UCSD-AML1 (cell line): ENCODE data around the gene TXNL4A.
A peak's percentile ranks its signal among the peaks of the same experiment; 100 is the strongest.
"Not testable (repeated sequence)": the region's sequence is repeated elsewhere in the genome, so short reads cannot be mapped to it uniquely, and the experiment has no call there.

ENCODE experiments used
- DNase-seq: peaks from one replicate; lab custom pipeline; 2025; ENCODE audit not compliant: unreplicated experiment; lab: John Stamatoyannopoulos, UW

The TXNL4A gene

DNA sequence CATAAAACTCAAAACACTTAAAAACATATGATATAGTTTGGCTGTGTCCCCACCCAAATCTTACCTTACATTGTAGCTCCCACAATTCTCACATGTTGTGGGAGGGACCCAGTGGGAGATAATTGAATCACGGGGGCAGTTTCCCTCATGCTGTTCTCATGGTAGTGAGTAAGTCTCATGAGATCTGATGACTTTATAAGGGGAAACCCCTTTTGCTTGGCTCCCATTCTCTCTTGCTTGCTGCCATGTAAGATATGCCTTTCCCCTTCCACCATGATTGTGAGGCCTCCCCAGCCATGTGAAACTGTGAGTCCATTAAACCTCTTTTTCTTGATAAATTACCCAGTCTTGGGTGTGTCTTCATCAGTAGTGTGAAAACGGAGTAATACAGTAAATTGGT lies 11.3 kb upstream of the TXNL4A start:
- DNase-seq: not testable (repeated sequence)

DNA sequence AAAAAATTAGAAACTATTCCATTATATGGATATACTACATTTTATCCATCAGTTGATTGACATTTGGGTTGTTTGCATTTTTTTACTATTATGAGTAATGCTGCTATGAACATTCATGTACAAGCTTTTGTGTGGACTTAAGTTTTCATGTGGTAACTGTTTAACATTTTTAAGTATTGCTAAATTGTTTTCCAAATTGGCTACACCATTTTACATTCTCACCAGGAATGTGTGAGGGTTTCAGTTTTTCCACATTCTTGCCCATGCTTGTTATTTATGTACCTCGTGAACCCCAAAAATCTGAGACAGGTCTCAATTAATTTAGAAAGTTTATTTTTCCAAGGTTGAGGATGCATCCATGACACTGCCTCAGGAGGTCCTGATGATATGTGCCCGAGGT lies 3.1 kb upstream of the TXNL4A start:
- DNase-seq: no peak

DNA sequence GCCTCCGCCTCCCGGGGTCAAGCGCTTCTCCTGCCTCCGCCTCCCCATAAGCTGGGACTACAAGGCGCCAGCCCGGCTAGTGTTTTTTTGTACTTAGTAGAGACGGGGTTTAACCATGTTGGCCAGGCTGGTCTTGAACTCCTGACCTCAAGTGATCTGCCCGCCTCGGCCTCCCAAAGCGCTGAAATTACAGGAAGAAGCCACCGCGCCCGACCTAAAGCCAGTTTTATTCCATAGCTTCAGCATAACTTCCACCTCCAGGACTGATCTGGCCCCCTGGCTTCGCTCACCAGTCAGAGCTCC lies 783 bp upstream of the TXNL4A start:
- no peak for DNase-seq

DNA sequence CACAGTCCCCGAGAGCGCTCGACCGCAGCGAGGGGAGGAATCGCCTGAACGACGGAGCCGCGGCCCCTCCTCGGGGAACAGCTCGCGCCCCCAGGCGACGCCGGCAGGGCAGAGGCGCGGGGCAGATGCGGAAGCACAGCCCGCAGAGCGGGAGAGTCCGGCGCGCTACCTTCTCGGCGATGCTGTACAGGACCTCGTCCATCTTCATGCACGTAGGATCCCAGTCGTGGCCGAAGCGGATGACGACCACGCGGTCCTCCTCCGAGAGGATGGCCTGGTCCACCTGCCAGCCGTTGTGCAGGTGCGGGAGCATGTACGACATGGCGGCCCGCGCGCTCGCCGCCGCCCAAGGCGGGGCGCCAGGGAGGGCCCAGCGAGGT lies 302 bp downstream of the TXNL4A start:
- DNase-seq: peak; percentile 80

DNA sequence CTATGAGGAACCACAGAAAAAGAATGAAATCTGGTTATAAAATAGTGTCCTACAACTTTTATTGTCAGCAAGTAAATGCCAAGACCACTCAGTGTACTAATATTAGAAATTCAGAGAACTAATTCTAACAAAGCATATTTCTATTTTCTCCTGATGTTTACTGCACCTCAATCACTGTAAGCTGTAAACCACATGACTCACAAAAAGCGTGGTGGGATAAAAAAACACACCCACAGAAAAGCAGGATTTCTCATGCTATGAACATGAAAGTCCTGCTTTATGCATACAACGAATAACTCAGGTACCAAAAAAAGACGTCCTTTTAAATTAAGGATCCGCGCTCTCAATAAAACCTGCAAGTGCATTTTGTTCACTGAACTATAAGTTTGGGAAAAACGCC lies 797 bp downstream of the TXNL4A start:
- DNase-seq: no peak

DNA sequence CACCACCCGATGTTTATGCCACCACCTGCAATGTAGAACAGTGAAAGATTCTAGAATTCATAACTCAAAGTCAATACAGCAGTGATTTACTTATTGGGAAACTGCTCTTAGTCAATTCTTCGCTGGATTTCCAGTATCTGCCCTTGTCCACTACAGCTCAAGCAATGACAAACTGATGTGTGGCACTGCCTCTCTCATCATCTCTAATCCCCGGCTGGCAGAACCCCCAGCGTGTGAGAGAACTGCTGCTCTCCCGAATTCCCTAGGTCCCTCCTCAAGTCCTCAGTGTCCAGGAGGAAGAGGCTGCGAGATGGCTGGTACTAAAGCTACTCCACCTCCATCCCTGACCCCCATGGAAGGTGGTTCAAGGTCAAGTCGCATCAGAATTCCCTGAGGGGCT lies 1.6 kb downstream of the TXNL4A start:
- DNase-seq: no peak

DNA sequence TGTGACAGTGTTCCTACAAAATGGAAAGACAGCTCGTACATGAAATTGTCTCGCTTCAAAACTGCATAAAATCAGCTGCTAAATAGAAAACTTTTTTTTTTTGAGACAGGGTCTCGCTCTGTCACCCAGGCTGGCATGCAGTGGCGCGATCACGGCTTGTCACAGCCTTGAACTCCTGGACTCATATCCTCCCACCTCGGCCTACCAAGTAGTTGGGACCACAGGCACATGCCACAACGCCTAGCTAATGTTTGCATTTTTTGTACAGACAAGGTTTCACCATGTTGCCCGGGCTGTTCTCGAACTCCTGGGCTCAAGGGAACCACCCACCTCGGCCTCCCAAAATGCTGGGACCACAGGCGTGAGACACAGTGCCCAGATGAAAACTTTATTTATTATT lies 3.2 kb downstream of the TXNL4A start:
- no peak for DNase-seq

DNA sequence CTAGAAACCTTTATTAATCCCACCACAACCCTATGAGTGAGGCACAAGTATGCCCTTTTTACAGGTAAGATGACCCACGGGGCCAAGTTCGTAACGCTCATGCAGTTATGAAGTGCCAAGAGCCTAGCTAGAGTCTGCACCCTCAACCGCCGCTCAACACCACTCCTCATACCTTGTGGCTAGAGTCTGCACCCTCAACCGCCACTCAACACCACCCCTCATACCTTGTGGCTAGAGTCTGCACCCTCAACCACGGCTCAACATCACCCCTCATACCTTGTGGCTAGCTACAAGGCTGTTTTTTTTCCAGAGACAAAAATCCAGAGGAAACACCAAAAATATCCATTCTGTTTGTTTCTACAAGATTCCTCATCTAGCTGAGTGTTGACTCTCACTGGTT lies 4.6 kb downstream of the TXNL4A start:
- DNase-seq: no peak

DNA sequence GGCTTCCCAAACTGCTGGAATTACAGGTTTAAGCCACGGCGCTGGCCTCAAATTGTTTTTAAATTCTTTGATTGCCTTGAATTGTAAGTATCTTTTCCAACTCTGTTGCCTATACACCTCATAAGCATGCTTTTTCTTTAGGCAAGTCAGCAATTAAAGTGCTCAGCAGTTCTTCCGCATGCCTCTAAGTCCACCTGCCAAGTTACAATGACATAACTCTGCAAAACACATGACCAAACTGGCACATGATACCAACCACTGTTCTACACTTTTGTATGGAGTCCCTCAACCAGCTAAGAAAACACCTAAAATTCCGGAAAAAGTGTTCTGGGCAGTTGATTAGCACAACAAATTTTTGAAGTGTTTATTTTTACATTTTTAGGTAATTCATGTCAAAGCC lies 5.1 kb downstream of the TXNL4A start:
- no peak for DNase-seq

DNA sequence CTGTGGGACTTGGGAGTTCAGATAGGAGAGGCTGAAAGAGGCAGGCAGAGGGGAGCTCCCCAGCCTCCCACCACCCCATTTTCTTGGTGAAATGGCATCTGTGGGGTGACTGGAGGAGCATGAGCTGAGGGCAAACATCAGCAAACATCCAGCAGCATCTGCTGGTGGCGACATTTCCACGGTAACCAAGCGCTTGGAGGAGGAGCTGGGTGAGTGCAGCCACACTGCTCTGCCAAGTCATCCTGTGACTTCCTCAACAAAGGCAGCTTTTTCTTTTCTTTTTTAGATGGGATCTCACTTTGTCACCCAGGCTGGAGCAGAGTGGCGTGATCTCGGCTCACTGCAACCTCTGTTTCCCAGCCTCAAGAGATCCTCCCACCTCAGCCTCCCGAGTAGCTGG lies 5.6 kb downstream of the TXNL4A start:
- peak; percentile 69 for DNase-seq

DNA sequence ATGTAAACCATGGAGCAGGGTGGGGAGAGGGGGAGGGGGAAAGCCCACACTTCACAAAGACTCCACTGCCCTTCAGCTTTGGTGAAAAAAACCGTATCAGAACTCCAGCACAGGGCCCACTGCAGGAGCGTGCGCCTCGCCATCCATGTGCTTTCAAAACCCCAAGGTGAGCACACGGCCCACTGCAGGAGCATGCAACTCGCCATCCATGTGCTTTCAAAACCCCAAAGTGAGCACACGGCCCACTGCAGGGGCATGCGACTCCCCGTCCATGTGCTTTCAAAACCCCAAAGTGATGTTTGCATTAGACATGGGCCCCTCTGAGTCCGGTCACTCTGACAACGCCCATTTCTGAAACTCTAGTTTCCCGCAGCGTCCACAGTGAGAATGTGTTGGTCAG lies 7.8 kb downstream of the TXNL4A start:
- no peak for DNase-seq

DNA sequence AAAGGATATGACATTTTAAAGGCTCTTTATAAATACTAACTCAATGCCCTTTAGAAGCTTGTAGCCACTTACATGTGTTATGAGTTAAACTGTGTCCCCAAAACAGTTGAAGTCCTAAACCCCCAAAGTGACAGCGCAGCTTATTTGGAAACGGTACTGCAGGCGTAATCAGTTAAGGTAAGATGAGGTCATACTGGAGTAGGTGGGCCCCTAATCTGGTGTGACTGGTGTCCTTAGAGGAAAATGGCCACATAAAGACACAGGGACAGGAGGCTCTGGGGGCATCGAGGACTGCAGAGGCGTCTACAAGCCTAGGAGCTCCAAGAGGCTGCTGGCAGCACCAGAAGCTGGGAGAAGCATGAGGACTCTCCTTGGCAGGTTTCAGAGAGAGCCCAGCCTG lies 8.5 kb downstream of the TXNL4A start:
- no peak for DNase-seq

DNA sequence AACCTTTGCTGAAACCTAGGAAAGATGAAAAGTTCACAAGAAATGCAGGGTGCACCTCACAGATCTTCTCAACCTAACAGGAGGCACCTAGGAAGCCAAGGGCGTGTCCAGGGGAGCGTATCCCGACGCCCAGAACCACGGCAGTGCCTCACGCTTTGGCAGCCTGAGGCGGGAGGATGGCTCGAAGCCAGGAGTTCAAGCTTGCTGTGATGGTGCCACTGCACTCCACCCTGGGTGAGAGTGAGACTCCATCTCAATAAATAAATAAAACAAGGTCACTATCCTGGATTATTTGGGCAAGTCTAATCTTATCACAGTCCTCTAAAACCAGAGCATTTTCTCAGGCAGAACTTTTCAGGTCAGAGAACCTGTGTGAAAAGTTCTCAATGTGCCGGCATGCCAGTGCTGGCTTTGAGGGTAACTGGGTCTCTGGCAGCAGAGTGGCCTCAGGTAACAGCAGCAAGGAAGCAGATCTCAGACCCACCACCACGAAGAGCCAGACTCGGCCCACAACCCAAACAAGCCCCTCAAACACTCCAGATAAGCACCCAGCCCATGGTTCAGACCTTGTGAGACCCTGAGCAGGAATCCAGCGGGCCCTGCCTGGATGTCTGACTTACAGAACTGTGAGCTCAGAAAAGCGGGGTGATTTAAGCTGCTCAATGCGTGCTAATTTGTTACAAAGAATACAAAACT lies 12.2 kb downstream of the TXNL4A start:
- no peak for DNase-seq

DNA sequence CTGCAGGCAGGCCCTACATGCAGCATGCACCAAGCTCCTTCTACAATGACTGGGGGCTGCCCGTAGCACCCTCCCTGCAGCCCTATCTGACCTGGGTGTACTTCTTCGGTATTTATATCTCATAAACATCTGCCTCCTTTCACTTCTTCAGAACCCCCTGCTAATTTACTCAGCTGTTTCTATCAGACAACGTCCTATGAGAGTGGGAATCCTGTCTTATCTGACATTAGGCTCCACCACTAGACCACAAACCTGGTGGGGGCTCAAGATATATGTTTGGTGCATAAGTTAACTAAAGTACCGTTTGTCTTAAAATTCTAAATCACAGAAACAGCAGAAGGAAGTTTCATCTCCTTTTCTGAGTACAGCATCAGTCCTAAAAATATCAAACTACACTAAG lies 13.3 kb downstream of the TXNL4A start:
- DNase-seq: no peak

DNA sequence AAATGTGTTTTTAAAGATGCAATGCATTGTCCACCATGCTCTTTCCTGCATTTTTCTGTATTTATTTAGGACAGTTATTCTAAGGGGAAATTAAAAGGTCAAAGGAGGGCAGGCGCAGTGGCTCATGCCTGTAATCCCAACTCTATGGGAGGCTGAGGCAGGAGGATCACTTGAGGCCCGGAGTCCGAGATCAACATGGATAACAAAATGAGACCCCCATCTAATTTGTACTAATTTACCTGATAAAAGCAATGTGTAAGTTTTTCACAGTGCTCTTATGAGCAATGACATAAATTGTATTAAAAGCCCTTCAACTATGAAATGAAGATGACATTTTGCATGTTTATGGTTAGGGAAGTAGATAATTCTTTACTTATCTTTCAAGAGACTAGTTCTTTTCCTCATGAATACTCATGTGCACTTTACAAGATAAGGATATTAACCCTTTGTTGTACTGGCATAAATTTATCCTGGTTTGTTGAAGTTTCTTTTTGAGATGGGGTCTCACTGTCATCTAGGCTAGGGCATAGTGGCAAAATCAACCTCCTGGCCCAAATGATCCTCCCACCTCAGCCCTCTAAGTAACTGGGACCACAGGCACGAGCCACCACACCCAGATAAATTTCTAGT lies 14.2 kb downstream of the TXNL4A start:
- no peak for DNase-seq

DNA sequence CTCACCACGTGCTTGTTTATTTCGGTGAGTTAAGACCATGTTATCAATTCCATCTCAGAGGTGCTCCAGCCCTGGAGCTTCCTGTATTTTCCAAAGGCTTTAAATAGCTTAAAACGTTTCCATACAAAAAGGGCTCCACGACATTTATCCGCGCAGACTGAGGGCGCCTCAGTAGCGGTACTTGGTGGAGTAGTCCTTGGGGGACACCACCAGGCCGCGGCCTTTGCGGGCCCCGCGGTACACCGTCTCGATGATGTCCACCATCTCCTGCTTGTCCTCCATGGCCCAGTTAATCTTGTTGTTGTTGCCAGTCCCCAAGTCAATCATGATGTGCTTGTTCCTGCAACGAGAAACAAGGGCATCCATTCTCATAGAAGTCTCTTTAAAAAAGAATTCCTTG lies 14.8 kb downstream of the TXNL4A start:
- DNase-seq: no peak

DNA sequence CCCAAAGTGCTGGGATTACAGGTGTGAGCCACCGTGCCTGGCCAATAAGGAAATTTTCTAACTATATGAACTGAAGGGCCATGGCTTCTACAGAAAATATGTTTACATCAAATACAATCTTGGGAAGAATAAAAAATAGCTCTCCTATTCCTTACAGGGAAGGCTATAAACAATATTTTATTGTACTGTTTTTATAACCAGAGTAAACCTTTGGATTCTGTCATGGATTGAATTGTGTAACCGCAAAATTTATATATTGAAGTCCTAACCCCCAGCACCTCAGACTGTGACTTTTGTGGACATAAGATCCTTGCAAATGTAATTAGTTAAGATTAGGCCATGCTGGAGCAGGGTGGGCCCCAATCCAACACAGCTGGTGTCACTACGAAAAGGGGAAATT lies 15.6 kb downstream of the TXNL4A start:
- DNase-seq: no peak

DNA sequence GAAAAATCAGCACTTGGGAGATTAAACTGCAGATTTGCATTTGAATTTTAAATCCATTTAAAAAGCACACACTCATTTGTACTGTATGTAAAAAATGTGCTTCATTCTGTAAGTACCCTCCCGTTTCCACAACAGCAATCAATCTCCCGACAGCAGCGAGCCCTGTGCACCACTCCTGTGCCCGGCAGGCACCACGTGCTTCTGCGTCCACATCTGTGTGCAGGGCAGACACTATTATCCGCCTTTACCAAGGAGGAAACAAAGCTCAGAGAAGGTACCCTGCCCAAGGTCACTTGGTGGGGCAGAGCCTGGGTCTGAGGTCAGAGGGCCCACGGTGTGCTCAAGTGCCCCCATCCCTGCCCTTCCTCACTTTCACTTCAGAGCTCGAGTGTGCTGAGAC lies 16.4 kb downstream of the TXNL4A start:
- no peak for DNase-seq

DNA sequence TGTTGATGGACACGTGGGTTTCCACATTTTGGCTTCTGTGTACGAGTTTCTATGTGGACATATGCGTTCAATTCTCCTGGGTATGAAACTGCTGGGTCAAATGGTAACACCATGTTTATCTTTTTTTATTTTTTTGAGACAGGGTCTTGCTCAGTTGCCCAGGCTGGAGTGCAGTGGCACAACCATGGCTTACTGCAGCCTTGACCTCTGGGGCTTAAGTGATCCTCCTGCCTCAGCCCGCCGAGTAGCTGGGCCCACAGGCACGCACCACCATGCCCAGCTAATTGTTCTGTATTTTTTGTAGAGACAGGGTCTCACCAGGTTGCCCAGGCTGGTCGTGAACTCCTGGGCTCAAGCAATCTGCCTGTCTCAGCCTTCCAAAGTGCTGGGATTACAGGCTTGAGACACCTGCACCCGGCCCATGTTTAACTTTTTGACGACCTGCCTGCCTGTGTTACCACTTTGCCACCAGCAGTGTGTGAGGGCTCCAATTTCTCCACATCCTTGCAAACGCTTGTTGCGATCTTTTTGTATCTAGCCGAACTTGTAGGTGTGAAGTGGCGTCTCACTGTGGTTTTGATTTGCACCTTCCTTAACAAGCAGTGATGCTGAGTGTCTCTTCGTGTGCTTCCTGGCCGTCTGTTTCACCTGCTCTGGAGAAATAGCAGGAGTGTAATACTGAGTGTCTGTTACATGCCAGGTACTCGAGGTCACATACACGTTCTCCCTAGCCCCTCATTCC lies 17.0 kb downstream of the TXNL4A start:
- DNase-seq: no peak

DNA sequence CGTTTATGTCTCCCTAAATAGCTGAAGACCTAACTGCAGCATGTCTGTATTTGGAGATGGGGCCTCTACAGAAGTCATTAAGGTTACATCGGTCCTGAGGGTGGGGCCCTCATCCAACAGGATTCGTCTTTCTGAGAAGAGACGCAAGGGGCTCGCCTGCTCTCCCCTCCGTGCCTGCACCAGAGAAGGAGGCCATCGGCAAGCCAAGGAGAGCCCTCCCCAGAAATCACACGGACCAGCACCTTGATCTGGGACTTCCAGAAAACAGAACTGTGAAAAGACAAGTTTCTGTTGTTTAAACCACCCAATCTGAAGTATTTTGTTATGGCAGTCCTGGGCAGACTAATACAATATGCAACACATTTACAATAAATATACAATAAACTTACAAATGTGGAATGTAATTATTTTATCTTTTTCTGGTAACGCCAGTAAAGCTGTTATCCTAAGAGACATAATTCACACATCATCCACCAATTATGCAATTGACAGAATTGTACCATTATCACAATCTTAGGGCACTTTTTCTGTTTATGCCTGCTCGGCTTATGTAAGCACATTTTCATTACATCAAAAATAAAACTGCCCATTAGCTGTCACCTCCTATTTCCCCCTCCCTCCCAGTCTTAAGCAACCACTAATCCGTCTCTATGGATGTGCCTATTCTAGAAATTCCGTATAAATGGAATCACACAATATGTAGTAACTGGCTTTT lies 17.8 kb downstream of the TXNL4A start:
- DNase-seq: no peak

DNA sequence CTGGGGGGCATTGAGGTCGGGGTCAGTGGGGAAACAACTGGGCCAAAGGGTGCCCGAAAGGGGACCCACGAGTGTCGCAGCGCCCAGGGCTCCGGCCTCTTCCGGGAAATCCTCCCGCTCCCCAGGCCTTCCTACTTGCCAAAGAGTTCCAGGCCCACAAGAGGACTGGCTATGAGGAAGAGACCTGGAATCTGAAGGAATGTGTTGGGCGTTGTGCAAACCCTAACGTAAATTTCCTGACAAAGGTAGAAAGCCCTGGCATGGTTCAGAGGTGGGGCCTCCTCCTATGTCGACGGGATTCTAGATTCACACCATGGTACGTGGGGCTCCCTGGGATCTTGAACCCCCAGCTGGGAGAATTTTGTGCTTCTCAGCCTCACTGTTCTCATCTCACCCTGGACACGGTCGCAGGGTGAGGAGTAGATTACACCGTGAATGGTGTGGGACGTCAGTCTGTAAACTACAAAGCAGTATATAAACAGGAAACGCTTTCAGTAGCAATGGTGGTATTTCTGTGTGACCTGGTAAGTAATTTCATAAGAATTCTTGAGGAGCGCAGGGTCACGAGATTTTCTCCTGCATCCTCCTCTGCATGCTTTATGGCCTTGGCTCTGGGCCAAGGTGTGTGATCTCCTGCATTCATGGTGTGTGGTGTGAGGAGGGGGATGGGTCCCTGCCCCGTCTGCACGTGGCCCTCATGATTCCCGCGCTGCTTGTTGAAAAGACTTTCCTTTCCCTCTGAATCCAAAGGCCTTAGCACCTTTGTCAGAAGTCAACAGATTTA lies 23.1 kb downstream of the TXNL4A start:
- DNase-seq: peak; percentile 59
